ENCODE measurements around the gene SNX8.

Gene SNX8

DNA sequence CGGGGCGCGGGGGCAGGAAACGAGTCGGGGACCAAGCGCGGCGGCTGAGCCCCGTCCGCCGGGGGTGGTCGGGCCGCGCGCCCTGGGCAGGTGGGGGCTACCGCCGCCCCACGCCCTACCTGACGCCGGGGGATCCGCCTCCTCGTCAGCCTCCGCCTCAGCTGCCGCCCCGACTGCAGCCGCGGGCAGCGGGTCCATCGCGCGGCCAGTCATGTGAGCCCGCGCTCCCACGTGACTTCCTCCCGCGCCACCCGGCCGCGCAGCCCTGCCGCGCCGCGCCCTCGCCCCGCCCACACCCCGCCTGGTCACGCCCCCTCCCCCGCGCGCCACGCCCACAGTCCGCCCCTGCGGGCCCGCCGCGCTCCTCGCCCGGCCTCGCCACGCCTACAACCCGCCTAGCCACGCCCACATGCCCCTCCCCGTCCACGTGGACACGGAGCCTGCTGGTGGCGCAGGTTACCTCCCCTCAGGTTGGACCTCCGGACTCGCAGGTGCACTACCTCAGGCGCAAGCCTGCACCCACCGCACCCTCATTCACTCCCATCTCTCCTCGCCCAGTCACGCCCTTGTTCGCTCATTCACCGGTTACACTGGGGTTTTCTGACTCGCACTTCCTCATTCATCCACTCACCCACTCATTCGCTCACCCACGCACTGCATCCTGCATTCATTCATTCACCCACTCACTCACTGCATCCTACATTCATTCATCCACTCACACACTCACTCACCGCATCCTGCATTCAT, at the start of gene SNX8:
SNX8 (minus strand) TSS at position 233 of the 747 bp plus-strand sequence; CDS start at position 213, 20 bp downstream.
- peak; percentile 92 for DNase-seq (ENCODE audit: low read depth)
- peak within 1 kb of the TSS; percentile 51 for H3K4me3 ChIP-seq (ENCODE audit: low read length)
- TF ChIP-seq CTCF (IDR thresholded peaks at IDR 0.05; ENCODE audit: insufficient read depth, low read depth, low read length, missing control alignments), result no peak

DNA sequence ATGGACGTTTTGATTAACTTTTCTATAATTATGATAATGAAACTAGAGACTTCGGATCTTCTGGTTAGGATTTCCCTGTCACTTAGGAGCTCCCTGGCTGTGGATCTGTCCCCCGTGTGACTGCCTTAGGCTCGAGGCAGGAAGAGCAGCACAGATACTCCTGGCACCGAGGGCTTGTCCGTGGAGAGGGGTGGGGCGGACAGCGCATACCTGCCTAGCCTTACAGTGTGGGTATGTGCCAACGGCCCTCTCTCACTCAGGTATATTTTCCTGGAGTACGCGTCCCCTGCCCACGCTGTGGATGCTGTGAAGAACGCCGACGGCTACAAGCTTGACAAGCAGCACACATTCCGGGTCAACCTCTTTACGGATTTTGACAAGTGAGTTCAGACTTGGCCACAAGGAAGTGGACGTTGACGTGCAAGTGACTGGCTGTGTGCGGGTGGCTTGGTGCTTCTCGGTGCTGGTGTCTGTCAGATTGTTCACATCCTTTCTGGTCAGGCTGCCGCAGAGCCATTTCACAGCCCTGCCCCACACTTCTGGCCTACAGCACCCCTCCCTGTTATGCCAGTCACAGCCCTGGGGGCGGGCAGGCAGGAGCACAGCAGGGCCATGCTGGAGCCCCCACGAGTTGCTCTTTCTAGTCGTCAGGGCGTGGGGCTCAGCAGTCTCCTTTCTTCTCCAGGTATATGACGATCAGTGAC, 48.3 kb upstream of the SNX8 start:
- TF ChIP-seq CTCF (IDR thresholded peaks at IDR 0.05; ENCODE audit: insufficient read depth, low read depth, low read length, missing control alignments), result no peak
- H3K4me3 ChIP-seq (ENCODE audit: low read length), result no peak overlapping the region
- no peak for DNase-seq (ENCODE audit: low read depth)

DNA sequence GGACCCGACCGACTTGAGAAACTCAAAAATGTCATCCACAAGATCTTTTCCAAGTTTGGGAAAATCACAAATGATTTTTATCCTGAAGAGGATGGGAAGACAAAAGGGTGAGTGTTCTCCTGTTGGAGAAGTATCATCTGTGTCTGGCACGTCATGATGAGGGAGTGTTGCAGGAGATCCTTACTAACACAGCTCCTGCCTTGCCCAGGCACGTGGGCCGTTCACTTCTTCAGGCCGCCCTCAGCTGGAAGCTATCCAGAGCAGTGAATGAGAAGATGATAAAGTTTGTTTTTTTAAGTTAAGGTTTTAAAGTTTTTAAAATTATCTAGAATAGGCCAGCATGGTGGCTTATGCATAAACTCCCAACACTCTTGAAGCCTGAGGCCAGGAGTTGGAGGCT, 46.6 kb upstream of the SNX8 start:
- DNase-seq (ENCODE audit: low read depth), result peak; percentile 81
- H3K4me3 ChIP-seq (ENCODE audit: low read length), result no peak overlapping the region
- TF ChIP-seq CTCF (IDR thresholded peaks at IDR 0.05; ENCODE audit: insufficient read depth, low read depth, low read length, missing control alignments), result no peak

DNA sequence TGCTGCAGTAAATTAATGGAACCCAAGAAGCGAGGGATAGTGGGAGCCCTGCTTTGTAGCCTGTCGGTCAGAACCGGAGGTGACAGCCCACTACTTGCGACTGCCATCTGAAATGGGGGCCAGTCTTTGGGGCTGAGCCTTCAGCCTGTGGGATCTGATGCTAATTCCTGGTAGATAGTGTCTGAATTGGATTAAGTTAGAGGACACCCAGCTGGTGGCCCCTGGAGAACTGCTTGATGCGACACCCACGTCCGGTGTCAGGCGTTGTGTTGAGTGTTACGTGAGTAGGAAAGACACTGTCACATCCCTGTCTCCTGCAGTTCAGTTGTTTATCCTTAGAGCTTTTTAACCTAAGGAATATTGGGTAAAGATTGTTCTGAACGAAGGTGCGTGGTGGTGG, 45.4 kb upstream of the SNX8 start:
- TF ChIP-seq CTCF (IDR thresholded peaks at IDR 0.05; ENCODE audit: insufficient read depth, low read depth, low read length, missing control alignments), result no peak
- H3K4me3 ChIP-seq (ENCODE audit: low read length), result no peak overlapping the region
- no peak for DNase-seq (ENCODE audit: low read depth)

- DNase-seq (ENCODE audit: low read depth), result no peak
- no peak for TF ChIP-seq CTCF (IDR thresholded peaks at IDR 0.05; ENCODE audit: insufficient read depth, low read depth, low read length, missing control alignments)
- H3K4me3 ChIP-seq (ENCODE audit: low read length), result no peak overlapping the region
Observed at GRCh38 chr7:2358968-2359527, 44.8 kb upstream of the SNX8 start.

DNA sequence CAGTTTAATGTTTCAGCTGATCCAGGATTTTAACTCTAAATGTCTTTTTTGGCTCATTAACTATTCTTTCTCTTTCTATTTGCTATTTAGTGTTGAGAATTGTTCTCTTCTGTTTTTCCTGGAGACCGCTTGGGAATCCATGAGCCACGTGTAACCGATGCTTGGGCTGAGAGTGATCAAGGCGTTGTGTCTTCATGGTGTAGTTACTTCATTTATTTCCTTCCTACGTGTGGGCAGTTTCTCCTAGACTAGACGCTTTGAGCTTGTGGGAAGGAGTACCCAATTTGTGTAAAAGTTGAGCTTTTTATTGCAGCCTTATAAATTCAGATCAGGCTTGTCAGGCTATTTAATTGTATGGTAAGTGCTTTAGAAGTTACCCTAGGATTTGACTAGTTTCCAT, 43.3 kb upstream of the SNX8 start:
- H3K4me3 ChIP-seq (ENCODE audit: low read length), result no peak overlapping the region

More for the DNA sequence above, 43.3 kb upstream of the SNX8 start:
- DNase-seq (ENCODE audit: low read depth), result no peak
- TF ChIP-seq CTCF (IDR thresholded peaks at IDR 0.05; ENCODE audit: insufficient read depth, low read depth, low read length, missing control alignments), result no peak
